Stimulated activated CD4-positive, alpha-beta T cell treated with anti-CD3 and anti-CD28 coated beads, Interleukin-1b, Interleukin-23, amount 100 ng/mL, for 24 hours (primary cell): Measurements from ENCODE around the gene POLR1F.

Experiments
- DNase-seq, 4 experiments: peaks; one replicate each; pipeline ENCODE4 v3.0.0-alpha.2; 2020; ENCODE audit warnings: low read depth in 4 of 4, low spot score in 1 of 4

POLR1F gene

GRCh38 chr7:19677180-19677579, 31.7 kb downstream of the POLR1F start:
- no peak for DNase-seq

- no peak for DNase-seq
Measured at GRCh38 chr7:19675816-19676215, 33.0 kb downstream of the POLR1F start.

- no peak for DNase-seq
Measured at GRCh38 chr7:19674266-19674960, 34.4 kb downstream of the POLR1F start.

- no peak for DNase-seq
Measured at GRCh38 chr7:19670806-19671205, 38.0 kb downstream of the POLR1F start.

- DNase-seq = no peak
Measured at GRCh38 chr7:19665399-19666008, 43.3 kb downstream of the POLR1F start.

GRCh38 chr7:19663816-19664462, 44.9 kb downstream of the POLR1F start:
- no peak for DNase-seq

- DNase-seq = no peak
Measured at GRCh38 chr7:19648791-19649190, 60.0 kb downstream of the POLR1F start.
